GM21515 (cell line): ENCODE data around the gene PSMD13.

Source experiments
- ATAC-seq: cut with Tn5 transposase; IDR thresholded peaks from one replicate; pipeline ENCODE4 v1.9.1; 2021; ENCODE audit not compliant: unreplicated experiment

The PSMD13 gene

DNA sequence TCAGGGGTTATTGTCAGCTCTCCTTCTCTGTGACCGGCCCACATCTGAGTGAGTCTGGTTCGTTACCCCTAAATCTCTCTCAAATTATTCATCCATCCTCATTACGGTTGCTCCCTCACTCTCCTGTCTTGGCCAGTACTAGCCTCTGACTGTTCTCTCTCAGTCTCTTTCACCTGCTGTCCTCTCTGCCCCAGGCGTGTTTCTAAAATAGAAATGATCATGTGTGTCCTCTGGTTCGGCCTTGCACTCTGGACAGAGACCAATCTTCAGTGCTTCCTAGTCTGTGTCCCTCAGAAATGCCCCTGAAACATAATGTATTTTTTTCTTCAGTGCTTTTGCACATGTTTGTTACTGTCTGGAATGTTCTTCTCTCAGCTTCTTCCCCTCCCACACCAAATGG is 4.9 kb downstream of the PSMD13 start:
- ATAC-seq: no peak

DNA sequence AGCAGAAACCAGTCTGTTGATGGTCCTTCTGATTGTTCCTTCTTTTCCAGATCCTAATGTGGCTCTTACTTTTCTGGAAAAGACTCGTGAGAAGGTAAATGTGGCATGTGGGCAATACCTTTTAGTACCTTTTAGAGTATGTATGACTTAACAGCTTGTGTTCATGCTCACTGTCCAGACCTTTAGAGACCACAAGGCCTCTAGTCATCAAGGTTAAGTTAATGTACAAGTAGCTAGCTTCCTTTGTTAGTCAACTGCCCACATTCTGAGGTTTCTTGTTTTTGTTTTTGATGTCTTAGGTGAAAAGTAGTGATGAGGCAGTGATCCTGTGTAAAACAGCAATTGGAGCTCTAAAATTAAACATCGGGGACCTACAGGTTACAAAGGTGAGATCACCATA is 7.6 kb downstream of the PSMD13 start:
- no peak for ATAC-seq

DNA sequence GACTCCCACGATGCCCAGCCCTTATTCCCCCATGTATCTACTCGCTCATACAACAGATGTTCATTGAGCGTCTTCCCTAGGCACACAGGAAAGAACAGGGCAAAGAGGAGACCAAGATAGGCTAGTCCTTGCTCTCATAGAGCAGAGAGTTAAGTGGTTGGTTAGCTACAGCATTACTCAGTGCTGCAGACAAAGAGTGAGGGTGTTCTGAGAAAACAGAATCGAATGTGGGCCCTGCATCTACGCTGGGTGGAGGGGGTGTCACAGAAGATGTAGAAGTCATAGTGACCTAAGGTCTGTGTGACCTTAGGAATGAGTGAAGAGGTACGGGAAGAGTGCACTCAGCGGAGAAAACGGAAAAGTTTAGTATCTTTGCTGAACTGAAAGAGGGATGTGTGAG is 12.3 kb downstream of the PSMD13 start:
- no peak for ATAC-seq

DNA sequence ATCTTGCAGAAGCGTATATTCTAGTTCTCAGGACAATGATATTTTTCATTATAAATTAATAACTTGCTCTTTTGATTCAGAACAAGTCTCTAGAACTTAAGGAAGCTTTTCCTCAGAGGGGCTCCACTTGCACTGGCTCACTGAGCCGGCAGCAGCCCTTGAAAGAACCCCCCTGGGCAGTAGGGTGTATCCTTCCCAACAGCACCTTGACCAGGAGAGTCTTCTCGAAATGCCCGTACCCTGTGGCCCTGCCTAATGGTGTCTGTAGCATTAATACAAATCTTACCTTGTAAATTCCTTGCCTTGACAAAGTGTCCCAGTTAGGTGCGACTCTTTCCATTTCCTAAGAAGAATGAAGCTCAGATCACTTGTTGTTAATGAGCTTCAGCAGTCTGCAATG is 13.5 kb downstream of the PSMD13 start:
- no peak for ATAC-seq

DNA sequence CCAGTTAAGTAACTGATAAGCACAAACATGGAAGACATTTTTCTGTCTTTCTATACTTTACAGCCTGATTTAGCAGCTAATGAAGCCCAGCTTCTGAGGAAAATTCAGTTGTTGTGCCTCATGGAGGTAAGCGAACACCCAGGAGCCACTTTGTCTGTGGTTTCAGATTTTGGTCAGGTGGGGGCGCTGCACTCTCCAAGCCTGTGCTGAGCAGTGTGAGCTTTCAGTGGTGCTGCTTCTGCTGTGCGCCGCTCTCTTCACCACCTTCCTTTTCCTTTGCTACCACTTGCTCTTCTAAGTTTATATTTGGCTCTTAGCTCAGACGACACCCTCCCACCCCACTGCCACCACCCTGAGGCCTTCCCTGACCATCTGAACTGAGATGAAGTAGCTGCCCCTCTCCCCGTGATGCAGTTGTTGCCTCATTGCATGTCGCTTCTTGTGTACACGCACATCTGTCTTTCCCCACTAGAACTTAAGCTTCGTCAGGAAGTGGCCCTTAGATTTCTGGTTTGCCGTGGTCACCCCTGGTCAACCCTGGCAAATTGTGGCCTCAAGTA is 14.0 kb downstream of the PSMD13 start:
- no peak for ATAC-seq

DNA sequence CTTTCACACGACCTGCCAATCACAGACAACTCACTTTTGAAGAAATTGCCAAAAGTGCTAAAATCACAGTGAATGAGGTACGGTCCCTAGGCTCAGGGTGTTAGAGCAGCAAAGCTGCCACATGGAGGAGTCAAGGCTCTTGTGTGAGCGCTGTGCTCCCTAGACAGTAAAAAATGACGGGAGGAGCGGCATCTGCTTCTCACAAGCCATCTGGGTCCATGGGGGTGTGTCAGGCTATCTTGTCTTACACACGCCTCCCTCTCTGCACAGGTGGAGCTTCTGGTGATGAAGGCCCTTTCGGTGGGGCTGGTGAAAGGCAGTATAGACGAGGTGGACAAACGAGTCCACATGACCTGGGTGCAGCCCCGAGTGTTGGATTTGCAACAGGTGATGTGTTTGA is 14.8 kb downstream of the PSMD13 start:
- ATAC-seq: no peak

DNA sequence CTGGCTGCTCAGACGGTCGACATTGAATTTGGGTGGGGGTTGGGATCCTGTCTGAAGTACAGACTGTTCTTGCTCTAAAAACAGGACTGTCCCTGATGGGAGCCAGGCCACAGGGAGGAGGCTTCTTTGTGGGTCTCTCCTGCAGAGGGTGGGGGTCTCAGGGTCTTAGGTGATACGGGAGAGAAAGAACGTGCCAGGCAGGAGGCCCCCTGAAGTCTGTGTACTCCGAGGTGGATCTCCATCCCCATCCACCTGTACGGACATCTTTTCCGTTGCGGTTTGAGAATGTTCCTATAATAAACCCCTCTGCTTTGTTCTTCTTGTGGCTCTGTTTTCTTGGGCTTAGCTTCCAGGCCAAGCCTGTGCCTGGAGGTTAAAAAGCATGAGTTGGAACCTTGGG is 15.9 kb downstream of the PSMD13 start:
- ATAC-seq: no peak

DNA sequence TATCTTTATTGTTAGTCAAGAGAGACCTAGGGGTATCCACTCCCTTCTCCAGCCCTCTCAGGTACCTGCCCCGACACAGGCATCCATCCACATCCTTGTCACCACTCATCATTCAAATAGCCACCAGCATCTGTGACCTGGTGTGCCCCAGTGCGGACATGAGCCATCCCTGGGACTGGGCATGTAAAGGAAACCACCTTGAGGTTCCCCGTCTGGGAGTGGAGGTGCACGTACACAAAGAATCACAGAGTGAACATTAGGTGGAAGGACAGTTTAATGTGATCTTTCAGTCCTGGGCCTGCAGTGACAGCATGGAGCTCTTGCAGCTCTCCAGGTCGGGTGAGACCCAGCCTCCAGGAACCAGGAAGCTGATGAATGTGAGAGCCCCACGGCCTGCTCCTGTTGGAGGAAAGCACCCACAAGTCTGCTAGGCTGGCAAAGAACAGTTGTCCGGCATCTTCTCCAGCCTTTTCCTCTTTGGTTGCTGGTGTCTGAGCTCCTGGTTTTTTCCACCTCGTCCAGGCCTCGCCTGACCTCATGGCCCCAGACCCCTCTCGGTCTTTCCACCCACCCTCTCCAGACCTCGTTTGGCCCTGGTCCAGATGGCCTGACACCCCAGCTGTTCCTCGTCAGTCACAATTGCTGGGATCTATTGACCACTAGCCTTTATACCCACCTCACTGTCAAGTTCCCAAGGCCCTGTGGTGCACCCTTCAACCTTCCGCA is 16.5 kb downstream of the PSMD13 start:
- no peak for ATAC-seq

DNA sequence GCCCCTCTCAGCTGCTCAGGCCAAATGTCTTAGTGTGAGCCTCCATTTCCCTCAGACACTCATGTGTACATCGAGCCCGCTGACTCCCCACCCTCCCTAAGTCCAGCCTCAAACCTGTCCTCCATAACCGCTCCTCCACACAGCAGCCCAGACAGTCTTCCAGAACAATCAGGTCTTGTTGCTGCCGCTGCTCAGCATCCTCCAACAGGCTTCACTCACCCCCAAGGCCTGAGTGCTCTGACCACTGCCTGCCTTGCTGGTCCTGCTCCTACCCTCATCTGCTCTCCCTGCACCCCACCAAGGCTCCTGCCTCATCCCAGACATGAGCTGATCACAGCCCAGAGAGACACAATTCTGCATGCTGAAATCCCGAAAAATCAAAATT is 17.1 kb downstream of the PSMD13 start:
- ATAC-seq: no peak

DNA sequence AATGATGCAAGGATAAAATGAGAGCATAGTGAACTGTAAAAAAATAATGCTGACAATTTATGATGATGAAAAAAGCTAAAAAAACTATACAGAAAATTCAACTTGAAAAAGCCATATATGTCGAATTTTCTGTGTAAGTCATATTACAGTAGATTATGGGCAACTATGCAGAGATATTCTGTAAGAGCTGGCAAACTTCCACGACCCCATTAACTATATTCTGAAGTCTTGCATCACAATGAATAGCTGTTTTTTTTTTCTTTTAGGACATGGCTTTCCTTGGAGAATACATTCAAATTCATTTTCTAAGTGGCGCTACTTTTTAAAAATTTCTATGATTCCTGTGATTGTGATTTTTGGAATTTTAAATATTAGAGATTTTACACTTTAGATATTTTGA is 18.4 kb downstream of the PSMD13 start:
- ATAC-seq: no peak

DNA sequence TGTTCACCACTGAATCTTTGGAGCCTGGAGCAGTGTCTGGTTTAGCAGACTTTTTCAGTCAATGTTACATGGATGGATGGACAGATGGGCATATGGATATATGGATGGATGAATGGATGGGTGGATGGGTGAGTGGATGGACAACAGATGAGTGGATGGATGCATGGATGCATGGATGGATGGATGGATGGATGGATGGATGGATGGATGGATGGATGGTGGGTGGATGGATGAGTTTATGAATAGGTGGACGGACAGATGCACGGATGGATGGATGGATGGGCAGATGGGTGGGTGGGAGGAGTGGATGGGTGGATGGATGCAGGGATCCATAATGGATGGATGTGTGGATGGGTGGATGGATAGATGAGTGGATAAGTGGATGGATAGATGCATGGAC is 19.0 kb downstream of the PSMD13 start:
- ATAC-seq: no peak

DNA sequence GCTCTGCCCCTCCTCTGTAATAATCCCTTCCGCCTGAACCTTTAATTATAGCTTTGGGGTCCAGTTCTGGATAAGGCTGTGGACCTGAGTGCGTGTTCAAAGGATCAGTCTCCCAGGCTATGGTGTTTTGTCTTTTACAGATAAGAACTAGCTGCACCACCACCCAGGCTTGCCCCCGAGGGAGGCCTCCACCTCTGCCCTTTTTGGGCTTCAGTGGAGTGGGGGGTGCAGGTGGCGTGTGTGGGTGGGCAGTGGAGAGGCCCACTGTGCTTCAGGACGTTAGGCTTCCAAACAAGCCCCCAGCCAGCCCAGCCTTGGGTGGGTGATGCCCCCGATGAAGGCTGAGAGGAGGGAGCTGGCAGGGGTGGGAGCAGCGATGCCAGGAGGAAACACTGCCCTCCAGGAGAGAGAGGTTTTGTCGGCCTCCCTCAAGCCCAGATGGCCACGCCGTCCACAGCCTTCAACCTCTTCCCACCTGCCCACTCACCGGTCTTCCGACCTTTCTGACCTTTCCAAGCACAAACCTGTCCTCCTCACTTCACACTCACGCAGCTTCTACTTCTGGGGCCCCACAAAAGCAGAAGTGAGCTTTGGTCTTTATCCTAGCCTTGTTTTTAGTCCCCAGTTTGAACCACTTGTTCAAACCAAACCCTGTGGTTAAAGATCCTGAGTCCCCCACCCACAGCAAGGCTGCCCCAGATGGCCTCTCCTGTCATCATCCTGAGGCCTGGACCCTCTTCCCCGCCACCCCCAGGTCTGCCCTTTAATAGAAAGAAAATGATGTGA is 20.4 kb downstream of the PSMD13 start:
- no peak for ATAC-seq

DNA sequence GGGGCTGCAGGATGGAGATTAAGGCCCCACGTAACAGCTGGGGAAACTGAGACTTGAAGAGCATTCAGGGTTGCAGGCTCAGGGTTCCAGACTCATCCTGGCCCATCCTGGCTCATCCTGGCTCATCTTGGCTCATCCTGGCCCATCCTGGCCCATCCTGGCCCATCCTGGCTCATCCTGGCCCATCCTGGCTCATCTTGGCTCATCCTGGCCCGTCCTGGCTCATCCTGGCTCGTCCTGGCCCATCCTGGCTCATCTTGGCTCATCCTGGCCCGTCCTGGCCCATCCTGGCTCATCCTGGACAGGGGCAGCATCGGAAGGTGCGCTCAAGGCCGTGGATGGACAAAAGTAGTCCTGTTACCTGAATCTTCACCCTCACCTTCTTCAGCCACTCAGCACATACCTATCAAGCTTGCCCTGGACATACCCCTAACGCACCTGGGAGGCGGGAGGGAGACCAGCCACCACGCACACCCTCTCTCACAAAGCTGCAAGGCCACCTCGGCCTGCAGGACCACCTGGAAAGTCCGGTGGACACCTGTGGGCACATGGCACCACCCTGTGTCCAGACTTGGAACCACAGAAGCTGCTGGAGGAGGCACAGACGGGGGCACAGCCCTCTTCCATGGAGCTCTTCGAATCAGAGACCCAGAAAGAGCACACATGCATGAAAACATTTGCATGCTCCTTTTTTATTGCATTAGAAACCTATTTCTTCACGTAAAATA is 21.2 kb downstream of the PSMD13 start:
- no peak for ATAC-seq

DNA sequence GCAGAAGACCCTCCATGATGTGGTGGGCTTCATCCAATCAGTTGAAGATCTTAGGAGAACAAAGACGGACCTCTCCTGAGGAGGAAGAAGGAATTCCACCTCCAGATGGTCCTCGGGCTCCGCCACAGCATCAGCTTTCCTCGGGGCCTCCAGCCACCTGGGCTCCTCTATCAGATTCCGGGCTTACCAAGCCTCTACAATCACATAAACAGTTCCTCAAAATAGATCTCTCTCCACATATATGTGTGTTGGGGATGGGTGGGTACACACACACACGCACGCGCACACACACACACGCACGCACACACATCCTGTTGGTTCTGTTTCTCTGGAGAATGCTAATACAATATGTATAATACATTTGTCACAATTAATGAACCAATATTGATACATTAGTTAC is 22.6 kb downstream of the PSMD13 start:
- ATAC-seq: no peak

DNA sequence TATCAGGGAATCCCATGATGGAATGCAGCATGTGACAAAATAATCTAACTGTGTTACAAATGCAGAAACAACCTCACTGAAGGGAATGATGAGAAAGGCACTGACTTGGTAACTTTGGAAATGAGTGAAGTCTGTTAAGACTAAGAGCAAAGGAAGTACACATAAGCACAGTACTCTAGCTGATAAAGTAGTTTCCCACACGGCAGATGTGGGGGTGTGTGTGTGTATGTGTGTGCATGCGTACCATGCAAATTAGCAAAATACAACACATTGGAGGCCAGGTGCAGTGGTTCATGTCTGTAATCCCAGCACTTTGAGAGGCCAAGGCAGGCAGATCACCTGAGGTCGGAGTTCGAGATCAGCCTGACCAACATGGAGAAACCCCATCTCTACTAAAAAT is 24.8 kb downstream of the PSMD13 start:
- no peak for ATAC-seq

DNA sequence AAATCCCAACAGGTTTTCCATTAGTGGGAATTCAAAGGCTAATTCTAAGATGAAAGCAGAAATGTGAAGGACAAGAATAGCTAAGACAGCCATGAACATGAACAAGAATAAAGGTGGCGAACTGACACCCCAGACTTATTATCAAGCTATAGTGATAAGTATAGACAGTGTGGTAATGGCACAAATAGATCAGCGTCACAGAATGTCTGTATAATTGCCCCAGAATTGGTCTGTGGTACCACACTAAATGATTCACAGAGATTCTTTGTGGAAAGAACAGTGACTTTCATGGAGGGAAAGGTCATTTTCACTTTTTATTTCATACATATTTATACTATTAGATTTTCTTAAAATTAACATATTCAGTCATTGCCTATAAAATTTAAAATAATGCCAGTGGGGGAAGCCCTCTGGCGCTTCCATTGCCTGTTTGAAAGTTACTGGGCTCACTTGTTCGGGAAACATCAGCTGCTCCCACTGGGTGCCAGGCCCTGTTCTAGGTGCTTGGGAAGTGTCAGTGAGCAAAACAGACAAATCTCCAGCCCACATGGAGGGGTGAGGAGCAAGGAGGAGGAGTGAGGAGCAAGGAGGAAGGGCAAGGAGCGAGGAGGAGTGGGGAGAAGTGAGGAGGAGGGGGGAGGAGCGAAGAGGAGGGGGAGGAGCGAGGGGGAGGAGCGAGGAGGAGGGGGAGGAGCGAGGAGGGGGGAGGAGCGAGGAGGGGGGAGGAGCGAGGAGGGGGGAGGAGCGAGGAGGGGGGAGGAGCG is 30.1 kb downstream of the PSMD13 start:
- ATAC-seq: no peak

DNA sequence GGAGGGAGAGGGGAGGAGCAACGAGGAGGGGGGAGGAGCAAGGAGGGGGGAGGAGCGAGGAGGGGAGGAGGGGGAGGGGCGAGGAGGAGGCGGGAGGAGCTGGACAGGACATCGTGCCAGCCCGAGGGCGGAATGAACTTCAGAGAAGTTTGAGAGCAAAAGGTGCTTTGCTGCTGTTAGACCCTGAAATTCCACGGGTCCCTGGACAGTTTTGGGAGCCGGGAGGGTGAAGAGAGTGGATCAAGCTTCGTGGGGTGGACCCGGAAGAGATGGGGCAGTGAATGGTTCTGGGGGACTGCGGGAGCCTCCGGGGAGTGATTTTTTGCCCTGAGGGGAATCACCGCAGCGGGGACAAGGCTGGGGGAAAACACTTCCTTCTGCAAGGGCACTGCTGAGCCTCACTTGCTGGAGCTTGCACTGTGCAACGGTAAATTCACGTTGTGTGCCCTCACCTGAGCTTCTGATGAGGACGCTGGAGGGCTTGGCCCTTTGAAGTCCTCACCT is 30.8 kb downstream of the PSMD13 start:
- ATAC-seq: no peak

DNA sequence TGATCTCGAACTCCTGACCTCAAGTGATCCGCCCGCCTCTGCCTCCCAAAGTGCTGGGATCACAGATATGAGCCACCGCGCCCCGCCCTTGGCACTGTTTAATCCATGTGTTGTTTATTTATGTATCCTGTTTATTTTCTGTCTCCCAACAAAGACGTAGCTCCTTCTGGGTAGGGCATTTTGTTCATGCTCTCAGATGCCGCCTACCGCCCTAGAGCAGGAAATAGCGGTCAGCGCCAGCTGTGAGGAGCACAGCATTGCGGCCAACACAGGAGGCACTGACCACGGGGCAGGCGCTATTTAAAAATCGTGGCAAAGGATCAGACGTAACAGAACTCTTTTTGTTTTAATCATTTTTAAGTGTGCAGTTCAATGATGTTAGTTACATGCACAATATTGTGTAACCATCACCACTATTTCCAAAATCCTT is 32.0 kb downstream of the PSMD13 start:
- ATAC-seq: peak; percentile 41

DNA sequence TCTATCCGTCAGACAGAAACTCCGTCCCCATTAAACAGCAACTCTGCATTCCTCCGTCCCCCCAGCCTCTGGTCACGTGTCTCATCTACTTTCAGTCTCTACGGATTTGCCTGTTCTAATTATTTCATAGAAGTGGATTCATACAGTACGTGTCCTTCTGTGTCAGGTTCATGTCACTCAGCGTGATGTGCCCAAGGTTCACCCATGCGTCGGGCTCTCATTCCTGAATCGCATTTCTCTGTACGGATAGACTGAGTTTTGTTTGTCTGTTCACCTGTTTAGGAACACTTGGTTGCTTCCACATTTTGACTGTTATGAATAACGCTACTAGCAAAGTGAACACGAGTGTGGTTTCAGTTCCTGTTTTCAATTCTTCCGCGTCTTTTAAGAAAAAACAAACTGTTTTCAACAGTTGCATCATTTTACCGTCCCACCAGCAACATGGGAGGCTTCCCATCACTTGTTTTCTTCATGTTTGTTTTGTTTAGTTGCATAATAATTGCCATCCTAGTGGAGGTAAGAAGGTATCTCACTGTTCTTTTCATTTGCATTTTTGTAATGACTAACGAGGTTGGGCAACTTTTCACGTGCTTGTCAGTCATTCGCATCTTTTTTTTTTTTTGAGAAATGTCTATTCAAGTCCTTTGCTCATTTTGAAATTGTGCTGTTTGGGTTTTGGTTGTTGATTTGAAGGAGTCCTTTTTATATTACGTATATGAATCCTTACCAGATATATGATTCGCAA is 32.5 kb downstream of the PSMD13 start:
- ATAC-seq: peak; percentile 65
